Chondrocyte (in vitro differentiated cells): ENCODE measurements around the gene MATK. TPM values are rescaled to one million over a fixed set of nuclear protein-coding genes. Genes with fewer than 3 reads are reported as not detected.
"Not testable (repeated sequence)": the region's sequence is repeated elsewhere in the genome, so short reads cannot be mapped to it uniquely, and the experiment has no call there.

Experiments used
- DNase-seq: peaks from one replicate; pipeline ENCODE4 v3.0.0; 2021; ENCODE audit warnings: mixed read lengths, low spot score
- H3K27ac Mint-ChIP-seq: one replicate; pipeline ENCODE4 v1.8.0; 2021; ENCODE audit warnings: mild to moderate bottlenecking, moderate library complexity, mixed read lengths; ENCODE audit not compliant: unreplicated experiment
- H3K27me3 Mint-ChIP-seq: 2 replicates; pipeline ENCODE4 v1.8.0; 2021; ENCODE audit warnings: low read depth, mixed read lengths
- H3K36me3 Mint-ChIP-seq: 2 replicates; pipeline ENCODE4 v1.8.0; 2021; ENCODE audit warnings: low read depth, mixed read lengths
- H3K4me1 Mint-ChIP-seq: 2 replicates; pipeline ENCODE4 v1.8.0; 2021; ENCODE audit warnings: low read depth, mild to moderate bottlenecking, mixed read lengths
- H3K4me3 Mint-ChIP-seq: one replicate; pipeline ENCODE4 v1.8.0; 2021; ENCODE audit warnings: mild to moderate bottlenecking, moderate library complexity, mixed read lengths; ENCODE audit not compliant: unreplicated experiment
- H3K9me3 Mint-ChIP-seq: 2 replicates; pipeline ENCODE4 v1.8.0; 2021; ENCODE audit warnings: low read depth, mixed read lengths
- total RNA-seq: library from RNA; stranded (reverse); gene quantifications from 3 replicates; pipeline ENCODE4 v1.2.1, GENCODE V29; 2021
- TF ChIP-seq, protein P1 (sequence below): fragments of 200-600 bp; sonication (generic); IDR thresholded peaks from 2 replicates; pipeline ENCODE4 v1.5.0; 2021; ENCODE audit warnings: antibody characterized with exemption, mild to moderate bottlenecking, moderate library complexity

The MATK gene
- total RNA-seq, 1 donor from 2014 or later, result not detected

DNA sequence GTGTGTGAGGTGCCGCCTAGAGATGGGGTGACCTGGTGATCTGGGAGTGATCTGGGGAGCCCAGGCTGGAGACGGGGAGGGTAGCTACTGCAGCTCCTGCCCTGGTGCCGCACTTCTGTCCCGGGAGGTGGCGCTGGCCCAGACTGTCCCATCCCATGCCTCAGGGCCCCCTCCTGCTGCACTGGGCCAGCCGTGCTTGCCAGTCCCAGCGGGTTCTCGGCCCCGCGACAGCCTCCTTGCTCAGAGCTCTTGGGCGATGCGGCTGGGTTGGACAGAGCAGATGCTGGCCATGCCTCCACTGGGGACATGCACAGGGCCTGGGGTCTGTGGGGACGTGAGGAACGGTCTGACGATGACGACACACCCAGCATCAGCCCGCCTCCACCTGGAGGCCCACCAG lies 16.7 kb downstream of the MATK start:
- TF ChIP-seq, protein P1, sequence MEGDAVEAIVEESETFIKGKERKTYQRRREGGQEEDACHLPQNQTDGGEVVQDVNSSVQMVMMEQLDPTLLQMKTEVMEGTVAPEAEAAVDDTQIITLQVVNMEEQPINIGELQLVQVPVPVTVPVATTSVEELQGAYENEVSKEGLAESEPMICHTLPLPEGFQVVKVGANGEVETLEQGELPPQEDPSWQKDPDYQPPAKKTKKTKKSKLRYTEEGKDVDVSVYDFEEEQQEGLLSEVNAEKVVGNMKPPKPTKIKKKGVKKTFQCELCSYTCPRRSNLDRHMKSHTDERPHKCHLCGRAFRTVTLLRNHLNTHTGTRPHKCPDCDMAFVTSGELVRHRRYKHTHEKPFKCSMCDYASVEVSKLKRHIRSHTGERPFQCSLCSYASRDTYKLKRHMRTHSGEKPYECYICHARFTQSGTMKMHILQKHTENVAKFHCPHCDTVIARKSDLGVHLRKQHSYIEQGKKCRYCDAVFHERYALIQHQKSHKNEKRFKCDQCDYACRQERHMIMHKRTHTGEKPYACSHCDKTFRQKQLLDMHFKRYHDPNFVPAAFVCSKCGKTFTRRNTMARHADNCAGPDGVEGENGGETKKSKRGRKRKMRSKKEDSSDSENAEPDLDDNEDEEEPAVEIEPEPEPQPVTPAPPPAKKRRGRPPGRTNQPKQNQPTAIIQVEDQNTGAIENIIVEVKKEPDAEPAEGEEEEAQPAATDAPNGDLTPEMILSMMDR, result no peak
- no peaks in the 10 kb centered on the region for H3K4me1 Mint-ChIP-seq
- no peak overlapping the region for H3K4me3 Mint-ChIP-seq
- H3K9me3 Mint-ChIP-seq, result no peaks in the 10 kb centered on the region
- H3K27ac Mint-ChIP-seq, result no peak overlapping the region
- no peak for DNase-seq
- H3K36me3 Mint-ChIP-seq, result peaks cover 8% of the 10 kb centered on the region
- peaks cover 2% of the 10 kb centered on the region for H3K27me3 Mint-ChIP-seq

DNA sequence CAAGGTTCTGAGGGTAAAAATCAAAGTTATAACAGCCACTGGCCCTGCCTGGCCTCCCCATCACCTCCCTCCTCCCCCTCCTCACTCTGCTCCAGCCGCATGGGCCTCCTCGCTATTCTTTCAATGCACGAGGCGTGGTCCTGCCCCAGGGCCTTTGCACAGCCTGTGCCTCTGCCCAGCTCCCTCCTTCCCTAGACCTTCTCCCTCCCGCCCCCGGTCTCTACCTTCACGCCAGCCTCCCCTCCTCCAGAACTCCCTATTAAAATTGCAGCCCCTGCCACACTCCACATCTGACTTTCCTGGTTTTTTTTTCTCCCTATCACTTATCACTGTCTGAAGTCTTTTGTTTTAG lies 17.5 kb downstream of the MATK start:
- Mint-ChIP-seq H3K4me3 (no peak overlapping the region), H3K9me3 (no peaks in the 10 kb centered on the region), H3K36me3 (peaks cover 8% of the 10 kb centered on the region), H3K4me1 (no peaks in the 10 kb centered on the region), H3K27me3 (no peaks in the 10 kb centered on the region), H3K27ac (no peak overlapping the region)
- TF ChIP-seq, protein P1, result no peak
- no peak for DNase-seq

DNA sequence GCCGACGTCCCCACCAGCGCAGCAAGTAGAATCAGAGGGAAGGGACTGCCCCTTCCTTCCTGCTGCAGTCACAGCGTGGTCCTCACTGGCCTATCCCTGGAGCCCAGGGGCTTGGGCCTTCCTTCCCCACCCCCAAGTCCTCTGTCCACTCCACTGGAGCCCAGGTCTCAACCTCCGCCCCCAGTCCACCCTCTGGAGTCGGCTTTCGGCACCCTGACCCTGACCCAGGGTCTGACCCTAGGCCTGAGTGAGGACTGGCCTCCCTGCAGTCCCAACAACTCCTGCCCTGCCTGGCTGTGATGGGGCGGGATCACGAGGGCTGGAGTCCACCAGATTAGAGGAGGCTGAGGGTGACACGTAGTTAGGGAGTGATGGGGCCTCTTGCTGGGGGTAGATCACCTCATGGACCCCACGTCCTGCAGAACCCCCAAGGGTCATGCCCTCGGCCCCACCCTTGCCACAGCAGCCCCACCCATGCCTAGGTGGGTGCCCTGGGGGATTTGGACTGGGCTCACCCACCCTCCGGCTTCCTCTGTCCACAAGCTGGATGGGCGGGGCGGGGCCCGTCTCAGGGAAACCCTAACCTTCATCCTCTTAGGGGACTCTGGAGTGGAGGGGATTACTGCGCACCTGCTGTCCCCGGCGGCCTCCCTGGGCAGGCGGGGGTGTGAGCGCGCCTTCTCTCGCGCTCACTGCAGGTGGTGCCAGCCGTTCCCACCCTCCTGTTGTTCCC lies 18.0 kb downstream of the MATK start:
- TF ChIP-seq, protein P1, result no peak
- no peak for DNase-seq
- H3K27ac Mint-ChIP-seq, result no peak overlapping the region
- no peaks in the 10 kb centered on the region for H3K27me3 Mint-ChIP-seq
- H3K36me3 Mint-ChIP-seq, result peaks cover 8% of the 10 kb centered on the region
- peaks cover 3% of the 10 kb centered on the region for H3K4me1 Mint-ChIP-seq
- H3K9me3 Mint-ChIP-seq, result no peaks in the 10 kb centered on the region
- no peak overlapping the region for H3K4me3 Mint-ChIP-seq

DNA sequence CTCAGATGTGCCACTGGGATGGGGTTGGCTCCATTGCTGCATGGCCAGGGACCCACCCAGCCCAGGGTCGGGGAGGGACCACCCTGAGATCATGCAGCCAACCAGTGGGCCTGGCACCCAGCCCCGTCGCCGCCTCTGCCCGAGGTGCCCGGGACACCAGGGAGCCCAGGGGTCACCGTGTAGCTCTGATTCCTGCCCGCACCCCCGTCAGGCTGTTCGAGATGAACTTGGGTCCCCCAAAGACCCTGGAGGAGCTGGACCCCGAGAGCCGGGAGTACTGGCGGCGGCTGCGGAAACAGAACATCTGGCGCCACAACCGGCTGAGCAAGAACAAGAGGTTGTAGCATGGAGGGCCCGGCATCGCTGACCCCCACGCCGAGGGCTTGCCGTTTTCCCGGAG lies 19.1 kb downstream of the MATK start:
- peaks cover 8% of the 10 kb centered on the region for H3K36me3 Mint-ChIP-seq
- no peak for DNase-seq
- H3K4me3 Mint-ChIP-seq, result no peak overlapping the region
- H3K4me1 Mint-ChIP-seq, result peaks cover 10% of the 10 kb centered on the region
- no peaks in the 10 kb centered on the region for H3K27me3 Mint-ChIP-seq
- no peak overlapping the region for H3K27ac Mint-ChIP-seq
- TF ChIP-seq, protein P1, result no peak
- no peaks in the 10 kb centered on the region for H3K9me3 Mint-ChIP-seq

DNA sequence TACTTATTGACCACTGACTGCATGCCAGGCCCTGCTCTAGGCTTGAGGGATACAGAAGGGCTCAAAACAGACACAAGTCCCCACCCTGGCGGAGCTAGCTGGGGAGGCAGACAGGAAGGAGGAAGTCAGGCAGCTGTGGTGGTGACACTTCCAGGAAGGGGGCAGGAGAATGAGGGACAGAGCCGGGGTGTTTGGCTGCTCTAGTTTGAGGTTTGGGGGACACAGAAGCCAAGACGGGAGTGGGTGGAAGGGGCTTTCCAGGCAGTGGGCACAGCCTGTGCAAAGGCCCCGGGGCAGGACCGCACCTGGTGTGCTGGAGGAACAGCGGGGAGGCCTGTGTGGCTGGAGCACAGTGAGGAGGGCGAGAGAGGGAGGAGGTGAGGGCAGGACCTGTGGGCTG lies 19.7 kb downstream of the MATK start:
- Mint-ChIP-seq H3K36me3 (peaks cover 8% of the 10 kb centered on the region), H3K27me3 (no peaks in the 10 kb centered on the region), H3K27ac (no peak overlapping the region), H3K9me3 (no peaks in the 10 kb centered on the region), H3K4me3 (no peak overlapping the region), H3K4me1 (peaks cover 15% of the 10 kb centered on the region)
- TF ChIP-seq, protein P1, result no peak
- DNase-seq, result no peak

DNA sequence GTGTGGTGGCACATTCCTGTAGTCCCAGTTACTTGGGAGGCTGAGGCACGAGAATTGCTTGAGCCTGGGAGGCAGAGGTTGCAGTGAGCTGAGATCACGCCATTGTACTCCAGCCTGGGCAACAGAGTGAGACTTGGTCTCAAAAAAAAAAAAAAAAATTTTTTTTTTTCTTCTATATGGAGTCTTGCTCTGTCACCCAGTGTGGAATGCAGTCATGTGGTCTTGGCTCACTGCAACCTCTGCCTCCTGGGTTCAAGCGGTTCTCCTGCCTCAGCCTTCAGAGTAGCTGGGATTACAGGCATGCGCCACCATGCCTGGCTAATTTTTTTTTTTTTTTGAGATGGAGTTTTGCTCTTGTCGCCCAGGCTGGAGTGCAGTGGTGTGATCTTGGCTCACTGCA lies 20.4 kb downstream of the MATK start:
- H3K27me3 Mint-ChIP-seq, H3K27ac Mint-ChIP-seq, H3K9me3 Mint-ChIP-seq, H3K36me3 Mint-ChIP-seq, DNase-seq, H3K4me3 Mint-ChIP-seq: not testable (repeated sequence)
- peaks cover 22% of the 10 kb centered on the region for H3K4me1 Mint-ChIP-seq
